T47D (cell line): Measurements from ENCODE around the gene BEND6.
"Not testable (repeated sequence)": the region's sequence is repeated elsewhere in the genome, so short reads cannot be mapped to it uniquely, and the experiment has no call there.

Experiments used
- DNase-seq, 2 experiments: peaks; one replicate each; pipeline versions ENCODE4 v3.0.0 to v3.0.0-alpha.2; 2011 to 2012; ENCODE audit warnings: low read depth in 1 of 2, low spot score in 1 of 2
- JUND ChIP-seq: IDR thresholded peaks from 2 replicates; pipeline ENCODE4 v1.6.1; 2012; ENCODE audit warnings: low read depth
- in situ Hi-C: cut with HindIII; loops from 2 replicates; pipeline ENCODE4 v1.10.0; 2016; ENCODE audit warnings: low sequenced_read_pairs, low pct_unique_long_range_greater_than_20kb

BEND6 gene

GRCh38 chr6:57033228-57033627 lies 78.3 kb downstream of the BEND6 start:
- DNase-seq, result no peak
- in situ Hi-C loops, result no loop called here
- TF ChIP-seq JUND, result no peak

GRCh38 chr6:57035549-57035948 lies 80.6 kb downstream of the BEND6 start:
- in situ Hi-C loops, result no loop called here
- DNase-seq, result no peak
- TF ChIP-seq JUND, result no peak

GRCh38 chr6:57038906-57039305 lies 84.0 kb downstream of the BEND6 start:
- no peak for DNase-seq
- TF ChIP-seq JUND, result no peak
- in situ Hi-C loops, result no loop called here

DNA sequence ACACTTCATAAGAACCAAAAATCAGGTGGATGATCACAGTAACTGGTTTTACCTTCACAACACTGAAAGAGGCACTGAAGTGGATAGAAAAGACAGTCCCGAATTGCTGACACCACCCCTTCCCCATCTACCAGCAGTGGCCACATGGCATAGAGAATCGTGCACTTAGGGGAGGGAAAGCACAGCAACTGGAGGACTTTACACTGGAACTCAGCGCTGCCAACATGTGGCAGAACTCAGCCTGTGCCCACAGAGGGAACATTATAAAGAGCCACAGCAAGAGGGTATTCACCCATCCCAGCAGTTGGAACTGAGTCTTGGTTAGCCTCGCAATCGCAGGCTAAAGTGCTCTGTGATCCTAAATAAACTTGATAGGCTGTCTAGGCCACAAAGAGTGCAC lies 85.1 kb downstream of the BEND6 start:
- in situ Hi-C loops, result no loop called here
- no peak for TF ChIP-seq JUND
- DNase-seq, result no peak

- DNase-seq, in situ Hi-C loops: not testable (repeated sequence)
These were observed 89.2 kb downstream of the BEND6 start for GRCh38 chr6:57044061-57044460.

DNA sequence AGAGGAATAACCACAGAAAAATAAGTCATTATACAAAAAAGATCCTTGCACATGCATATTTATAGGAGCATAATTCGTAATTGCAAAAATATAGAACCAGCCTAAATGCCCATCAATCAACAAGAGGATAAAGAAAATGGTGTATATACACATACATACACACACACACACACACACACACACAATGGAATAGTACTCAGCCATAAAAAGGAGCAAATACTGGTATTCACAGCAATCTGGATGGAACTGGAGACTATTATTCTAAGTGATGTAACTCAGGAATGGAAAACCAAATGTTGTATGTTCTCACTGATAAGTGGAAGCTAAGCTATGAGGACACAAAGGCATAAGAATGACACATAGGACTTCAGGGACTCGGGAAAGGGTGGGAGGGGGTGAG lies 89.7 kb downstream of the BEND6 start:
- no peak for TF ChIP-seq JUND
- in situ Hi-C loops, result no loop called here
- no peak for DNase-seq

DNA sequence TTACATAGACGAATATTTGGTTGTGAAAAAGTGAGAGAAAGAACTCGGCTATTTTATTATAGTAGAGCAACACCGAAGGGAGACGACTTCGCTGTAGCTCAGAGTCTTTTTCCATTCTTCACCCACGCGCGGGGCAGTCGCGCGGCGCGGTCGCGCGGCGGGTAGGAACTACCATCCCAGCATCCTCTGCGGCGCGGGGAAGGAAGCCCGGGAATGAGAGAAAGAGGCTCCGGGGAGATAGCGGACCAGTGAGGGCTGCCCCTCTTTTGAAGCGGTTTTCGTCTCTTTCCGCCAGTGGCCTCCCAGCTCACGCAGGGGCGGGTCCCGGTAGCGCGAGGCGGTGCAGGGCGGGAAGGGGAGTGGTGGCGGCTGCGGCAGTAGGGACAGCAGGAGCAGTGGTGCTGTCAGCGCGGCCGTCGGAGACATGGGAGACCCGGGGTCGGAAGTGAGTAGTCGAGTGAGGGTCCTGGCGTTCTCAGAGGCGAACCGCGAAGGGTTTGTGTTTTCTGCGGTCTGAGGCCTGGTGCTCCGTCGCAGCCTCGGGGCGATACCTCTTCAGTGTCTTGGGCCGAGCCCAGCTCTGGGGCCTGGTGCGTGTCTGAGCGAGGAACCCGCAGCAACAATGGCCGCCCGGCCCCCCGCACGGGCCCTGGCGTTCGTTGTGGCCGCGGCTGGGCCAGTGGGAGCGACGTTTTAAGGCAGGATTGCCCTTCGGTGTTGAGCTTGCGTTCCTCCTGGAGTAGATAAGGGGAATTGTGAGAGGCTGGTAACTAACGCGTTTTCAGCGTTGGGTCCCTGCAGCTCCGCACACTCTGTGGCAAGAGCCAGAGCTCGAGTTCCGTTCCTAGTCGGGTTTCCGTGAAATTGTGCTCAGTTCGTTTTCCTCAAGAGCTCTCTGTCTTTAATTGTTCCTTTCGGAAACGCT lies 91.7 kb downstream of the BEND6 start, which contains the start of gene KIAA1586:
KIAA1586 (plus strand) TSS at position 362 of the 925 bp plus-strand sequence; CDS start at position 425, 63 bp downstream.
- in situ Hi-C loops, result not testable (repeated sequence)

GRCh38 chr6:57047257-57047585 lies 92.3 kb downstream of the BEND6 start:
- in situ Hi-C loops, DNase-seq: not testable (repeated sequence)

More for the DNA sequence above, 91.7 kb downstream of the BEND6 start, which contains the start of gene KIAA1586:
- peak; percentile 83 to 91 for DNase-seq

GRCh38 chr6:57047859-57048258 lies 93.0 kb downstream of the BEND6 start:
- DNase-seq, in situ Hi-C loops: not testable (repeated sequence)

GRCh38 chr6:57048577-57048976 lies 93.7 kb downstream of the BEND6 start:
- in situ Hi-C loops, result no loop called here
- TF ChIP-seq JUND, result no peak

GRCh38 chr6:57063847-57064246 lies 108.9 kb downstream of the BEND6 start:
- in situ Hi-C loops, result no loop called here
- no peak for TF ChIP-seq JUND
- DNase-seq, result no peak

More at GRCh38 chr6:57048577-57048976, 93.7 kb downstream of the BEND6 start:
- DNase-seq, result no peak

- in situ Hi-C loops, result no loop called here
- no peak for TF ChIP-seq JUND
- no peak for DNase-seq
These were observed 109.9 kb downstream of the BEND6 start for GRCh38 chr6:57064809-57065208.

GRCh38 chr6:57068061-57068460 lies 113.2 kb downstream of the BEND6 start:
- DNase-seq, result no peak
- TF ChIP-seq JUND, result no peak
- in situ Hi-C loops, result no loop called here

GRCh38 chr6:57069228-57069627 lies 114.3 kb downstream of the BEND6 start:
- TF ChIP-seq JUND, result no peak
- in situ Hi-C loops, result no loop called here
- DNase-seq, result no peak
